Fibroblast of lung (primary cell): Measurements from ENCODE around the gene CIDEC. TPM values are rescaled to one million over a fixed set of nuclear protein-coding genes. Genes with fewer than 3 reads are reported as not detected.
A peak's percentile ranks its signal among the peaks of the same experiment; 100 is the strongest.
"Not testable (repeated sequence)": the region's sequence is repeated elsewhere in the genome, so short reads cannot be mapped to it uniquely, and the experiment has no call there.

ENCODE experiments used
- DNase-seq, 2 donors: peaks; one replicate each; pipeline versions ENCODE4 v3.0.0 to v3.0.0-alpha.2; 2010; ENCODE audit warnings: low read depth in 2 of 2
- H2AFZ ChIP-seq: 2 replicates; pipeline ENCODE4 v1.5.1; 2012; ENCODE audit warnings: low read length, control low read depth, inconsistent platforms
- H3K27ac ChIP-seq: 2 replicates; pipeline ENCODE4 v1.5.1; 2011; ENCODE audit warnings: low read length, control low read depth; ENCODE audit not compliant: insufficient read depth
- H3K27me3 ChIP-seq: 2 replicates; pipeline ENCODE4 v1.5.1; 2011; ENCODE audit warnings: mild to moderate bottlenecking, low read length; ENCODE audit not compliant: control insufficient read depth, insufficient read depth
- H3K36me3 ChIP-seq: 2 replicates; pipeline ENCODE4 v1.5.1; 2011; ENCODE audit warnings: low read length; ENCODE audit not compliant: control insufficient read depth, insufficient read depth
- H3K4me1 ChIP-seq: 2 replicates; pipeline ENCODE4 v1.5.1; 2011; ENCODE audit warnings: low read length; ENCODE audit not compliant: control insufficient read depth, insufficient read depth; ENCODE audit errors: extremely low read depth
- H3K4me2 ChIP-seq: 2 replicates; pipeline ENCODE4 v1.5.1; 2011; ENCODE audit warnings: low read length, control low read depth; ENCODE audit not compliant: insufficient read depth; ENCODE audit errors: extremely low read depth
- H3K4me3 ChIP-seq, 4 experiments: fragments of 200-600 bp in 1 of 4; sonication (generic) in 1 of 4; replicated peaks in 1 of 4; 2 replicates each; pipeline ENCODE4 v1.5.1; 2011 to 2016; ENCODE audit warnings: low read length in 4 of 4, low read depth in 3 of 4, mild to moderate bottlenecking in 3 of 4, control low read depth in 2 of 4, inconsistent platforms in 1 of 4, mixed read lengths in 1 of 4; ENCODE audit not compliant: insufficient read depth in 1 of 4; ENCODE audit errors: control extremely low read depth in 1 of 4
- H3K79me2 ChIP-seq: 2 replicates; pipeline ENCODE4 v1.5.1; 2012; ENCODE audit warnings: mild to moderate bottlenecking, low read length, inconsistent platforms; ENCODE audit not compliant: control insufficient read depth, insufficient read depth
- H3K9ac ChIP-seq: 2 replicates; pipeline ENCODE4 v1.5.1; 2011; ENCODE audit warnings: mild to moderate bottlenecking, low read length, control low read depth; ENCODE audit not compliant: insufficient read depth
- H3K9me3 ChIP-seq: 2 replicates; pipeline ENCODE4 v1.5.1; 2012; ENCODE audit warnings: low read depth, low read length; ENCODE audit not compliant: control insufficient read depth, insufficient read depth
- H4K20me1 ChIP-seq: 2 replicates; pipeline ENCODE4 v1.5.1; 2011; ENCODE audit warnings: low read length; ENCODE audit not compliant: control insufficient read depth, insufficient read depth; ENCODE audit errors: extremely low read depth
- CTCF ChIP-seq, 2 donors: IDR thresholded peaks in 1 of 2; conservative IDR thresholded peaks in 1 of 2; 1 replicate in 1 of 2; 2 replicates in 1 of 2; pipeline ENCODE4 v1.5.1; 2011 to 2012; ENCODE audit warnings: low read length in 2 of 2, control low read depth in 1 of 2, inconsistent platforms in 1 of 2, low read depth in 1 of 2, mild to moderate bottlenecking in 1 of 2
- EZH2 ChIP-seq: IDR thresholded peaks from 2 replicates; pipeline ENCODE4 v1.5.1; 2012; ENCODE audit warnings: low read length, control low read depth, mild to moderate bottlenecking; ENCODE audit errors: missing control alignments
- polyA plus RNA-seq, 2 donors: library from polyadenylated mRNA; depleted of rRNA in 1 of 2; stranded (reverse) in 1 of 2; unstranded in 1 of 2; fragments of >200 nt; gene quantifications; 2 replicates each; pipeline ENCODE4 v1.2.1, GENCODE V29; 2011 to 2012; ENCODE audit warnings: missing spikeins in 1 of 2
- total RNA-seq: library from RNA; depleted of rRNA; stranded (reverse); fragments of >200 nt; gene quantifications from 2 replicates; pipeline ENCODE4 v1.2.1, GENCODE V29; 2014

The CIDEC gene
- total and polyA plus RNA-seq, 2 donors (not counting 1 experiment from before 2014, with no cell fraction given) = 0.08 to 0.17 TPM

DNA sequence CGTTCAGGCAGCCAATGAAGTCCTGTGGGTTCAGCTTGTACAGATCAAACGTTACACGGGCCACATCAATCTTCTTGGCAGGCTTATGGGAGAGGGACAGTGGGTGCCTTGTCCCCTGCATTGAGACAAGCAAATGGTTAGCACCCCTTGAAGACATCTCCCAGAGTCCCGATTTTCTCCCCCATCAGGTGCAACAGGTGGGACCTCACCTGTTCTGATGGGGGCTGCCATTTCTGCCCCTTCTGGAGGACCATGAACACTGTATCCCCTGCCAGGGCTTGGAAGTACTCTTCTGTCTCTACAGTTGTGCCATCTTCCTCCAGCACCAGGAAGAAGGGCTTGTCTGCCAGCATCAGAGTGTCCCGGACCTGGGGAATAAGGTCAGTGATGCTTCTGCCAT, 10.1 kb downstream of the CIDEC start:
- H3K27me3 ChIP-seq = no peaks in the 10 kb centered on the region
- no peak overlapping the region for H2AFZ ChIP-seq
- H3K9ac ChIP-seq = no peak overlapping the region
- no peak for DNase-seq
- TF ChIP-seq CTCF (conservative IDR thresholded peaks at IDR 0.05 in 1 of 2, IDR thresholded peaks at IDR 0.05 in 1 of 2; ENCODE audit: low read depth in 1 of 2, low read length in 2 of 2) (no peak), EZH2 (no peak)
- H3K79me2 ChIP-seq = no peaks in the 10 kb centered on the region
- no peak overlapping the region for H3K4me3 ChIP-seq
- H3K4me1 ChIP-seq = peaks cover 2% of the 10 kb centered on the region
- no peaks in the 10 kb centered on the region for H3K9me3 ChIP-seq
- H3K27ac ChIP-seq = no peak overlapping the region
- no peaks in the 10 kb centered on the region for H3K36me3 ChIP-seq
- no peaks in the 10 kb centered on the region for H4K20me1 ChIP-seq
- no peak overlapping the region for H3K4me2 ChIP-seq

DNA sequence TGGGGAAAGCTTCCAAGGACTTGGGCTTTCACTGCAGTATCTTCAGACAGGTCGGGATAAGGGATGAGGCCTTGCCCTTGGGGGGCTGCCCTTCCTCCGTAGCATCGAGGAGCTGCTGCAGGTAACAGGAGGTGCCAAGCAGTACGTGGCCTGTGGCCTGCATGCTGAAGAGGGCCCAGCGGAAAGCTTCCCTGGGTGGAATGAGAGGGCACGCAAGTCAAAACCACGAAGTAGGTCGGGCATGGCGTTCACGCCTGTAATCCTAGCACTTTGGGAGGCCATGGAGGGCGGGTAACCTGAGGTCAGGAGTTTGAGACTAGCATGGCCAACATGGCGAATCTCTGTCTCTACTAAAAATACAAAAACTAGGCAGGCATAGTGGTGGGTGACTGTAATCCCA, 12.9 kb downstream of the CIDEC start:
- Histone ChIP-seq H3K27ac (no peak overlapping the region), H2AFZ (no peak overlapping the region), H4K20me1 (no peaks in the 10 kb centered on the region), H3K79me2 (no peaks in the 10 kb centered on the region), H3K9ac (no peak overlapping the region), H3K4me3 (no peak overlapping the region), H3K4me2 (no peak overlapping the region), H3K4me1 (peaks cover 7% of the 10 kb centered on the region), H3K27me3 (no peaks in the 10 kb centered on the region), H3K36me3 (no peaks in the 10 kb centered on the region), H3K9me3 (no peaks in the 10 kb centered on the region)
- TF ChIP-seq EZH2 (no peak), CTCF (conservative IDR thresholded peaks at IDR 0.05 in 1 of 2, IDR thresholded peaks at IDR 0.05 in 1 of 2; ENCODE audit: low read depth in 1 of 2, low read length in 2 of 2) (no peak)
- no peak for DNase-seq

GRCh38 chr3:9866639-9867038, 13.4 kb downstream of the CIDEC start:
- Histone ChIP-seq H3K9ac (no peak overlapping the region), H3K27me3 (no peaks in the 10 kb centered on the region), H3K4me1 (peaks cover 7% of the 10 kb centered on the region), H3K4me3 (no peak overlapping the region), H3K9me3 (no peaks in the 10 kb centered on the region), H4K20me1 (no peaks in the 10 kb centered on the region), H3K27ac (no peak overlapping the region), H3K36me3 (no peaks in the 10 kb centered on the region), H3K79me2 (no peaks in the 10 kb centered on the region), H2AFZ (no peak overlapping the region), H3K4me2 (no peak overlapping the region)
- no peak for TF ChIP-seq CTCF (conservative IDR thresholded peaks at IDR 0.05 in 1 of 2, IDR thresholded peaks at IDR 0.05 in 1 of 2; ENCODE audit: low read depth in 1 of 2, low read length in 2 of 2)
- no peak for TF ChIP-seq EZH2
- peak in 1 of 2 donors; percentile 43 for DNase-seq

DNA sequence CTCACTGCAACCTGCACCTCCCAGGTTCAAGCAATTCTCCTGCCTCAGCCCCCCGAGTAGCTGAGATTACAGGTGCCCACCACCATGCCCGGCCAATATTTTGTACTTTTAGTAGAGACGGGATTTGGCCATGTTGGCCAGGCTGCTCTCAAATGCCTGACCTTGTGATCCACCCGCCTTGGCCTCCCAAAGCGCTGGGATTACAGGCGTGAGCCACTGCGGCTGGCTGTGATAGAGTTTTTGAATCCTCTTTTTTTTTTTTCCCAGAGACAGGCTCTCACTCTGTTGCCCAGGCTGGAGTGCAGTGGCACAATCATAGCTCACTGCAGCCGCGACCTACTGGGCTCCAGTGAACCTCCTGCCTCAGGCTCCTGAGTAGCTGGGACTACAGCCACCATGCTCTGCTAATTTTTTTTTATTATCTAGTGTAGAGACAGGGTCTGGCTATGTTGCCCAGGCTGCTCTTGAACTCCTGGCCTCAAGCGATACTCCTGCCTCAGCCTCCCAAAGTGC, 14.9 kb downstream of the CIDEC start:
- not testable (repeated sequence) for H3K4me2 ChIP-seq, H3K4me3 ChIP-seq, H3K9ac ChIP-seq, H4K20me1 ChIP-seq, H3K36me3 ChIP-seq, H3K27ac ChIP-seq, DNase-seq, H2AFZ ChIP-seq, H3K79me2 ChIP-seq, H3K4me1 ChIP-seq, H3K27me3 ChIP-seq, H3K9me3 ChIP-seq
